ENCODE measurements around the gene STARD5.

- TF ChIP-seq CTCF (IDR thresholded peaks at IDR 0.05) (no peak), EP300 (IDR thresholded peaks at IDR 0.05) (no peak), NR3C1 (IDR thresholded peaks at IDR 0.05) (no peak), MAX (IDR thresholded peaks at IDR 0.05) (no peak), REST (IDR thresholded peaks at IDR 0.05) (no peak), POLR2A (IDR thresholded peaks at IDR 0.05; ENCODE audit: low read length) (no peak), RFX5 (IDR thresholded peaks at IDR 0.05) (no peak), JUNB (IDR thresholded peaks at IDR 0.05) (no peak), KDM1A (IDR thresholded peaks at IDR 0.05; ENCODE audit: low read depth) (no peak), SREBF2 (IDR thresholded peaks at IDR 0.05) (no peak), HDAC2 (IDR thresholded peaks at IDR 0.05) (no peak), ELK1 (IDR thresholded peaks at IDR 0.05; ENCODE audit: low read depth, low read length) (no peak), POLR2AphosphoS2 (conservative IDR thresholded peaks at IDR 0.05; ENCODE audit: low read length) (no peak), CEBPB (IDR thresholded peaks at IDR 0.05) (no peak)
Observed at GRCh38 chr15:81327516-81327915, 3.6 kb upstream of the STARD5 start.
